ENCODE data around the gene WAPL. TPM values are rescaled to one million over a fixed set of nuclear protein-coding genes. Genes with fewer than 3 reads are reported as not detected.

The WAPL gene
- total and polyA plus RNA-seq, 2 of the 8 experiments (the other 6 are each of a cell fraction or from before 2014, with no cell fraction given), result 12.8 to 48.1 TPM

GRCh38 chr10:86506062-86506461 lies 15.5 kb downstream of the WAPL start:
- DNase-seq (ENCODE audit: low read depth in 1 of 2, low spot score in 2 of 2), result no peak
- Histone ChIP-seq H3K36me3 (ENCODE audit: control insufficient read depth in 2 of 4, insufficient read depth in 4 of 4, low read length in 3 of 4) (peaks cover 0 to 12% (median 0%) of the 10 kb centered on the region in 4 experiments; a peak in 2 of 8 replicates), H4K5ac (ENCODE audit: insufficient read length, low read depth, low read length) (no peak overlapping the region), H2BK120ac (replicated peaks; ENCODE audit: low read depth, low read length) (no peak overlapping the region), H2AK5ac (ENCODE audit: low read depth, low read length) (no peak overlapping the region), H4K91ac (replicated peaks; ENCODE audit: insufficient read length, low read length) (no peak overlapping the region), H3K18ac (ENCODE audit: extremely low read depth, low read length) (no peak overlapping the region), H2AFZ (ENCODE audit: low read length) (no peak overlapping the region), H3K4me3 (ENCODE audit: extremely low read depth in 1 of 4, insufficient read depth in 2 of 4, low read depth in 3 of 4, low read length in 4 of 4) (no peak overlapping the region), H3K23me2 (ENCODE audit: low read depth, low read length) (peaks cover 2% of the 10 kb centered on the region; the same call in 1 of the 2 replicates), H4K8ac (ENCODE audit: extremely low read depth, insufficient read depth, low read length) (no peak overlapping the region), H2BK20ac (ENCODE audit: low read length) (no peak overlapping the region), H3K27ac (ENCODE audit: low read depth, low read length) (no peak overlapping the region), H3K56ac (replicated peaks; ENCODE audit: insufficient read length, low read depth, low read length) (no peak overlapping the region), H3K9ac (replicated peaks in 1 of 4; ENCODE audit: extremely low read depth in 1 of 4, low read depth in 3 of 4, low read length in 3 of 4) (no peak overlapping the region), H3K4me1 (replicated peaks in 1 of 4; ENCODE audit: control insufficient read depth in 3 of 4, insufficient read depth in 4 of 4, low read length in 3 of 4) (peaks cover 0 to 5% (median 0%) of the 10 kb centered on the region in 4 experiments; a peak in 1 of 7 replicates), H3K14ac (ENCODE audit: insufficient read length) (no peak overlapping the region), H3K9me3 (ENCODE audit: insufficient read depth in 2 of 2, low read depth in 1 of 2, low read length in 1 of 2) (no peaks in the 10 kb centered on the region), H4K20me1 (replicated peaks in 1 of 2; ENCODE audit: control insufficient read depth in 1 of 2, insufficient read depth in 2 of 2, low read length in 2 of 2) (peaks cover 9 to 17% of the 10 kb centered on the region in 2 experiments), H3K23ac (ENCODE audit: insufficient read length) (no peak overlapping the region), H3K4me2 (ENCODE audit: insufficient read depth in 1 of 2, low read depth in 2 of 2, low read length in 2 of 2) (no peak overlapping the region), H3K79me2 (ENCODE audit: control insufficient read depth in 1 of 2, insufficient read depth in 2 of 2, low read length in 2 of 2) (peaks cover 9 to 90% of the 10 kb centered on the region in 2 experiments), H3K27me3 (replicated peaks in 1 of 4; ENCODE audit: control insufficient read depth in 3 of 4, extremely low read depth in 1 of 4, insufficient read depth in 3 of 4, low read length in 3 of 4) (no peaks in the 10 kb centered on the region), H2BK15ac (ENCODE audit: low read length) (no peak overlapping the region), H3K4ac (replicated peaks; ENCODE audit: insufficient read length, low read depth, low read length) (no peak overlapping the region), H3K79me1 (ENCODE audit: low read depth, low read length) (peaks cover 9% of the 10 kb centered on the region), H2BK12ac (ENCODE audit: low read depth, low read length) (no peak overlapping the region), H2BK5ac (ENCODE audit: low read depth, low read length) (no peak overlapping the region)
- ChIA-PET POLR2A (ENCODE audit: partially characterized antibody) (interaction anchor here (0.6 kb wide), 1 partner anchor 105 kb away, joined by 3 read pairs; no protein-coding TSS in a partner anchor), CTCF (ENCODE audit: partially characterized antibody) (interaction anchor here (0.6 to 0.9 kb wide), 2 partner anchors 78 to 157 kb away, joined by 3 read pairs; no protein-coding TSS in a partner anchor)
- FAIRE-seq, result no peak
- WGBS, 2 experiments (ENCODE audit: extremely low coverage in 1 of 2, insufficient coverage in 1 of 2, insufficient read length in 1 of 2, insufficient replicate concordance in 2 of 2, low coverage in 1 of 2, low lambda C conversion rate in 2 of 2, missing lambda C conversion rate in 1 of 2), result 92% methylated on average over 2 of the region's 2 CpGs; no CpG with 5 or more reads in 1 of the 2 experiments
- TF ChIP-seq, protein P1, sequence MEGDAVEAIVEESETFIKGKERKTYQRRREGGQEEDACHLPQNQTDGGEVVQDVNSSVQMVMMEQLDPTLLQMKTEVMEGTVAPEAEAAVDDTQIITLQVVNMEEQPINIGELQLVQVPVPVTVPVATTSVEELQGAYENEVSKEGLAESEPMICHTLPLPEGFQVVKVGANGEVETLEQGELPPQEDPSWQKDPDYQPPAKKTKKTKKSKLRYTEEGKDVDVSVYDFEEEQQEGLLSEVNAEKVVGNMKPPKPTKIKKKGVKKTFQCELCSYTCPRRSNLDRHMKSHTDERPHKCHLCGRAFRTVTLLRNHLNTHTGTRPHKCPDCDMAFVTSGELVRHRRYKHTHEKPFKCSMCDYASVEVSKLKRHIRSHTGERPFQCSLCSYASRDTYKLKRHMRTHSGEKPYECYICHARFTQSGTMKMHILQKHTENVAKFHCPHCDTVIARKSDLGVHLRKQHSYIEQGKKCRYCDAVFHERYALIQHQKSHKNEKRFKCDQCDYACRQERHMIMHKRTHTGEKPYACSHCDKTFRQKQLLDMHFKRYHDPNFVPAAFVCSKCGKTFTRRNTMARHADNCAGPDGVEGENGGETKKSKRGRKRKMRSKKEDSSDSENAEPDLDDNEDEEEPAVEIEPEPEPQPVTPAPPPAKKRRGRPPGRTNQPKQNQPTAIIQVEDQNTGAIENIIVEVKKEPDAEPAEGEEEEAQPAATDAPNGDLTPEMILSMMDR (IDR thresholded peaks at IDR 0.05; ENCODE audit: control extremely low read depth in 1 of 3, insufficient read depth in 1 of 3, low read depth in 1 of 3, low read length in 3 of 3), result no peak
- no peak for TF ChIP-seq TEAD4 (IDR thresholded peaks at IDR 0.05; ENCODE audit: low read depth, low read length)
- no peak for TF ChIP-seq BRCA1 (IDR thresholded peaks at IDR 0.05; ENCODE audit: low read depth, low read length)
- TF ChIP-seq JUND (IDR thresholded peaks at IDR 0.05; ENCODE audit: low read length), result no peak
- TF ChIP-seq SRF (IDR thresholded peaks at IDR 0.05; ENCODE audit: low read depth, low read length), result no peak
- TF ChIP-seq POLR2A (IDR thresholded peaks at IDR 0.05; ENCODE audit: control extremely low read depth in 1 of 2, low read depth in 2 of 2, low read length in 2 of 2), result no peak
- TF ChIP-seq CEBPB (IDR thresholded peaks at IDR 0.05; ENCODE audit: low read depth, low read length), result no peak
- no peak for TF ChIP-seq CBX5 (IDR thresholded peaks at IDR 0.05; ENCODE audit: low read depth, low read length)
- TF ChIP-seq CBX8 (IDR thresholded peaks at IDR 0.05; ENCODE audit: borderline replicate concordance, low read depth, low read length), result no peak
- no peak for TF ChIP-seq CHD1 (IDR thresholded peaks at IDR 0.05; ENCODE audit: low read depth, low read length)
- TF ChIP-seq GTF2F1 (IDR thresholded peaks at IDR 0.05; ENCODE audit: borderline replicate concordance, low read depth, low read length), result no peak
- TF ChIP-seq KDM4A (IDR thresholded peaks at IDR 0.05; ENCODE audit: low read depth, low read length, severe bottlenecking), result no peak
- no peak for TF ChIP-seq ZNF274 (IDR thresholded peaks at IDR 0.05; ENCODE audit: borderline replicate concordance, extremely low read depth, low read length)

Measured in H1 (cell line).